SK-N-SH treated with all-trans-retinoic acid at 6 μM for 48 hours (cell line): ENCODE data around the gene PALLD.

Source experiments
- ATAC-seq: fragments of 200-7000 bp; cut with Tn5 transposase; 3 replicates; pipeline ENCODE4 v1.9.1; 2020; ENCODE audit warnings: mild to moderate bottlenecking, moderate library complexity
- ARNTL ChIP-seq: fragments of 450-650 bp; formaldehyde crosslinking; IDR thresholded peaks from 2 replicates; pipeline ENCODE4 v1.5.0; 2020; ENCODE audit warnings: low read depth, mild to moderate bottlenecking, moderate library complexity, borderline replicate concordance
- BACH2 ChIP-seq: fragments of 250-450 bp; sonication (Bioruptor Pico); IDR thresholded peaks from 2 replicates; pipeline ENCODE4 v1.9.0; 2021; ENCODE audit warnings: mild to moderate bottlenecking, borderline replicate concordance
- CREB5 ChIP-seq: fragments of 250-450 bp; sonication (Bioruptor Pico); IDR thresholded peaks from 2 replicates; pipeline ENCODE4 v1.5.1; 2020; ENCODE audit warnings: low read depth, mild to moderate bottlenecking, moderate library complexity
- CSDC2 ChIP-seq: fragments of 250-450 bp; sonication (Bioruptor Pico); IDR thresholded peaks from 2 replicates; pipeline ENCODE4 v1.5.0; 2020; ENCODE audit warnings: mild to moderate bottlenecking, moderate library complexity
- CSRNP3 ChIP-seq: fragments of 250-450 bp; sonication (Bioruptor Pico); IDR thresholded peaks from 2 replicates; pipeline ENCODE4 v1.5.1; 2021; ENCODE audit warnings: mild to moderate bottlenecking, moderate library complexity
- ESRRG ChIP-seq: fragments of 250-450 bp; sonication (Bioruptor Pico); IDR thresholded peaks from 2 replicates; pipeline ENCODE4 v1.6.1; 2021; ENCODE audit warnings: mild to moderate bottlenecking
- GLIS3 ChIP-seq: fragments of 250-450 bp; sonication (Bioruptor Pico); IDR thresholded peaks from 2 replicates; pipeline ENCODE4 v1.5.0; 2020; ENCODE audit warnings: mild to moderate bottlenecking, moderate library complexity
- ISL1 ChIP-seq: fragments of 250-450 bp; sonication (Bioruptor Pico); IDR thresholded peaks from 2 replicates; pipeline ENCODE4 v2.1.2; 2022; ENCODE audit warnings: mild to moderate bottlenecking, moderate library complexity
- OSR1 ChIP-seq: fragments of 250-450 bp; sonication (Bioruptor Pico); IDR thresholded peaks from 2 replicates; pipeline ENCODE4 v1.8.0; 2022; ENCODE audit warnings: moderate library complexity, mild to moderate bottlenecking, inconsistent platforms
- PATZ1 ChIP-seq: fragments of 250-450 bp; sonication (Bioruptor Pico); IDR thresholded peaks from 2 replicates; pipeline ENCODE4 v1.8.0; 2020; ENCODE audit warnings: mild to moderate bottlenecking, moderate library complexity, borderline replicate concordance
- POU6F1 ChIP-seq: fragments of 250-450 bp; sonication (Bioruptor Pico); IDR thresholded peaks from 2 replicates; pipeline ENCODE4 v1.8.0; 2021; ENCODE audit warnings: low read depth, mild to moderate bottlenecking, moderate library complexity, borderline replicate concordance
- PPARA ChIP-seq: fragments of 250-450 bp; sonication (Bioruptor Pico); IDR thresholded peaks from 2 replicates; pipeline ENCODE4 v1.5.0; 2020; ENCODE audit warnings: mild to moderate bottlenecking, borderline replicate concordance
- RARB ChIP-seq: fragments of 250-450 bp; sonication (Bioruptor Pico); IDR thresholded peaks from 2 replicates; pipeline ENCODE4 v1.8.0; 2021; ENCODE audit warnings: mild to moderate bottlenecking, moderate library complexity
- TOX ChIP-seq: fragments of 250-450 bp; sonication (Bioruptor Pico); IDR thresholded peaks from 2 replicates; pipeline ENCODE4 v1.8.0; 2021; ENCODE audit warnings: mild to moderate bottlenecking, moderate library complexity, borderline replicate concordance
- TSHZ2 ChIP-seq: fragments of 250-450 bp; sonication (Bioruptor Pico); IDR thresholded peaks from 2 replicates; pipeline ENCODE4 v1.5.0; 2020; ENCODE audit warnings: mild to moderate bottlenecking, moderate library complexity
- ZC3H10 ChIP-seq: fragments of 250-450 bp; sonication (Bioruptor Pico); IDR thresholded peaks from 2 replicates; pipeline ENCODE4 v1.5.1; 2021; ENCODE audit warnings: mild to moderate bottlenecking, moderate library complexity
- ZFP3 ChIP-seq: fragments of 250-450 bp; sonication (Bioruptor Pico); IDR thresholded peaks from 2 replicates; pipeline ENCODE4 v1.5.0; 2020; ENCODE audit warnings: mild to moderate bottlenecking, moderate library complexity
- ZFP30 ChIP-seq: fragments of 450-650 bp; formaldehyde crosslinking; IDR thresholded peaks from 2 replicates; pipeline ENCODE4 v1.5.0; 2022; ENCODE audit warnings: mild to moderate bottlenecking, moderate library complexity
- ZNF565 ChIP-seq: fragments of 450-650 bp; formaldehyde crosslinking; conservative IDR thresholded peaks from 2 replicates; pipeline ENCODE4 v1.5.0; 2020; ENCODE audit warnings: low read depth, mild to moderate bottlenecking, moderate library complexity
- ZNF70 ChIP-seq: fragments of 450-650 bp; formaldehyde crosslinking; IDR thresholded peaks from 2 replicates; pipeline ENCODE4 v1.5.0; 2020; ENCODE audit warnings: mild to moderate bottlenecking, moderate library complexity
- ZNF8 ChIP-seq: fragments of 450-650 bp; formaldehyde crosslinking; IDR thresholded peaks from 2 replicates; pipeline ENCODE4 v1.5.0; 2020; ENCODE audit warnings: mild to moderate bottlenecking, moderate library complexity

Gene PALLD

GRCh38 chr4:168743131-168743530, 246.3 kb downstream of the PALLD start:
- TF ChIP-seq POU6F1 (CRISPR knock-in tag) = no peak
- no peak for TF ChIP-seq TSHZ2 (CRISPR knock-in tag)
- no peak for TF ChIP-seq ESRRG (CRISPR knock-in tag)
- TF ChIP-seq ZNF565 (CRISPR knock-in tag) = no peak
- TF ChIP-seq OSR1 = no peak
- TF ChIP-seq CSDC2 (CRISPR knock-in tag) = no peak
- TF ChIP-seq RARB (CRISPR knock-in tag) = no peak
- no peak for TF ChIP-seq CSRNP3 (CRISPR knock-in tag)
- TF ChIP-seq TOX (CRISPR knock-in tag) = no peak
- no peak for TF ChIP-seq ZNF8
- TF ChIP-seq CREB5 (CRISPR knock-in tag) = no peak
- TF ChIP-seq PATZ1 = no peak
- no peak for TF ChIP-seq ZFP3
- TF ChIP-seq PPARA (CRISPR knock-in tag) = no peak
- no peak for TF ChIP-seq ZC3H10 (CRISPR knock-in tag)
- no peak for ATAC-seq

GRCh38 chr4:168743601-168744000, 246.7 kb downstream of the PALLD start:
- ATAC-seq = no peak
- TF ChIP-seq POU6F1 (CRISPR knock-in tag) (no peak), ZC3H10 (CRISPR knock-in tag) (no peak), BACH2 (CRISPR knock-in tag) (no peak), ZNF8 (no peak), ESRRG (CRISPR knock-in tag) (no peak), GLIS3 (no peak), ZFP3 (no peak), PPARA (CRISPR knock-in tag) (no peak), CSDC2 (CRISPR knock-in tag) (no peak), CREB5 (CRISPR knock-in tag) (no peak), ARNTL (CRISPR knock-in tag) (no peak), OSR1 (no peak), ISL1 (no peak), ZFP30 (CRISPR knock-in tag) (no peak), PATZ1 (no peak), TSHZ2 (CRISPR knock-in tag) (no peak), ZNF70 (CRISPR knock-in tag) (no peak)
